SK-N-SH (cell line): ENCODE measurements around the gene CDH12. TPM values are rescaled to one million over a fixed set of nuclear protein-coding genes. Genes with fewer than 3 reads are reported as not detected.

ENCODE experiments used
- CTCF ChIA-PET: fragments of 300-600, 350-600 bp; formaldehyde crosslinking; extraction: SDS; loops from one replicate; lab custom pipeline; 2021; lab: Yijun Ruan, JAX
- POLR2A ChIA-PET: fragments of 350-600 bp; sonication (Branson Sonifier 250); formaldehyde crosslinking; extraction: SDS; loops from one replicate; lab custom pipeline; 2020; ENCODE audit warnings: antibody characterized with exemption, inconsistent platforms; lab: Yijun Ruan, JAX
- DNase-seq: peaks from one replicate; pipeline ENCODE4 v3.0.0; 2012
- H2AFZ ChIP-seq: fragments of 200-600 bp; sonication (generic); 2 replicates; pipeline ENCODE4 v1.8.1; 2016; ENCODE audit warnings: antibody characterized with exemption, mild to moderate bottlenecking, low read depth
- H3F3A ChIP-seq: fragments of 200-600 bp; sonication (generic); replicated peaks from 2 replicates; pipeline ENCODE3; 2016; ENCODE audit warnings: antibody characterized with exemption, mild to moderate bottlenecking; ENCODE audit not compliant: insufficient read depth
- H3K27ac ChIP-seq, 2 experiments: fragments of 200-500 bp in 1 of 2; fragments of 200-600 bp in 1 of 2; sonication (Bioruptor generic) in 1 of 2; sonication (generic), shearing (Covaris generic) in 1 of 2; 2 replicates each; pipeline versions ENCODE4 v1.5.1 to v1.6.1; 2014 to 2016; ENCODE audit warnings: low read depth in 2 of 2, inconsistent platforms in 1 of 2, low read length in 1 of 2, mild to moderate bottlenecking in 1 of 2, mixed read lengths in 1 of 2
- H3K27me3 ChIP-seq: fragments of 200-600 bp; sonication (generic), shearing (Covaris generic); 2 replicates; pipeline ENCODE4 v1.6.1; 2016; ENCODE audit warnings: mixed run types; ENCODE audit not compliant: insufficient read depth
- H3K36me3 ChIP-seq, 2 experiments: fragments of 200-500 bp in 1 of 2; fragments of 200-600 bp in 1 of 2; sonication (Bioruptor generic) in 1 of 2; sonication (generic) in 1 of 2; replicated peaks in 1 of 2; 2 replicates each; pipeline versions ENCODE3 to v1.5.1; 2014 to 2016; ENCODE audit warnings: low read length in 1 of 2, mild to moderate bottlenecking in 1 of 2; ENCODE audit not compliant: insufficient read depth in 2 of 2, control insufficient read depth in 1 of 2
- H3K4me1 ChIP-seq, 2 experiments: fragments of 200-500 bp in 1 of 2; fragments of 200-600 bp in 1 of 2; sonication (Bioruptor generic) in 1 of 2; sonication (generic), shearing (Covaris generic) in 1 of 2; 2 replicates each; pipeline versions ENCODE4 v1.5.1 to v1.6.1; 2014 to 2016; ENCODE audit warnings: low read depth in 1 of 2, low read length in 1 of 2, mixed run types in 1 of 2; ENCODE audit not compliant: insufficient read depth in 2 of 2, control insufficient read depth in 1 of 2
- H3K4me2 ChIP-seq: fragments of 200-600 bp; sonication (generic), shearing (Covaris generic); 2 replicates; pipeline ENCODE4 v1.6.1; 2017; ENCODE audit warnings: mixed run types
- H3K4me3 ChIP-seq, 2 experiments: fragments of 200-500 bp in 1 of 2; fragments of 200-600 bp in 1 of 2; sonication (Bioruptor generic) in 1 of 2; sonication (generic), shearing (Covaris generic) in 1 of 2; 2 replicates each; pipeline versions ENCODE4 v1.5.1 to v1.8.1; 2014 to 2016; ENCODE audit warnings: low read depth in 2 of 2, inconsistent platforms in 1 of 2, low read length in 1 of 2, mild to moderate bottlenecking in 1 of 2, mixed read lengths in 1 of 2, moderate library complexity in 1 of 2
- H3K79me2 ChIP-seq: fragments of 200-600 bp; sonication (generic); 2 replicates; pipeline ENCODE4 v1.8.1; 2017; ENCODE audit warnings: mild to moderate bottlenecking; ENCODE audit not compliant: insufficient read depth
- H3K9ac ChIP-seq: fragments of 200-600 bp; sonication (generic); 2 replicates; pipeline ENCODE4 v1.6.1; 2017; ENCODE audit warnings: mixed run types
- H3K9me2 ChIP-seq: fragments of 200-600 bp; sonication (generic); 2 replicates; pipeline ENCODE4 v1.6.1; 2017; ENCODE audit warnings: mixed run types
- H3K9me3 ChIP-seq: fragments of 200-600 bp; sonication (generic); 2 replicates; pipeline ENCODE4 v1.6.1; 2017; ENCODE audit warnings: mixed run types, mild to moderate bottlenecking, moderate library complexity
- H4K20me1 ChIP-seq: fragments of 200-600 bp; sonication (generic); 2 replicates; pipeline ENCODE4 v1.6.1; 2017; ENCODE audit warnings: mild to moderate bottlenecking, mixed run types; ENCODE audit not compliant: insufficient read depth
- CTCF ChIP-seq: fragments of 200-600 bp; sonication (generic); IDR thresholded peaks from 2 replicates; pipeline ENCODE4 v1.6.1; 2017; ENCODE audit warnings: antibody characterized with exemption, mild to moderate bottlenecking, moderate library complexity
- ELF1 ChIP-seq: IDR thresholded peaks from 2 replicates; pipeline ENCODE4 v1.4.0; 2012
- EP300 ChIP-seq, 2 experiments: IDR thresholded peaks; 2 replicates each; pipeline versions ENCODE4 v1.4.0 to v1.6.1; 2012; ENCODE audit warnings: borderline replicate concordance in 1 of 2, low read depth in 1 of 2, low read length in 1 of 2
- GABPA ChIP-seq: IDR thresholded peaks from 2 replicates; pipeline ENCODE4 v1.4.0; 2012; ENCODE audit warnings: low read depth, mild to moderate bottlenecking
- IRF3 ChIP-seq: fragments of 150-350 bp; IDR thresholded peaks from 2 replicates; pipeline ENCODE4 v1.6.1; 2016; ENCODE audit warnings: mild to moderate bottlenecking, low read depth, low read length
- MAX ChIP-seq: IDR thresholded peaks from 2 replicates; pipeline ENCODE4 v1.4.0; 2012; ENCODE audit warnings: low read depth
- MEF2A ChIP-seq: IDR thresholded peaks from 2 replicates; pipeline ENCODE4 v1.4.0; 2012; ENCODE audit warnings: low read depth, borderline replicate concordance
- RCOR1 ChIP-seq: fragments of 150-350 bp; IDR thresholded peaks from 2 replicates; pipeline ENCODE4 v1.6.1; 2017; ENCODE audit warnings: antibody characterized with exemption, low read length
- RXRA ChIP-seq: IDR thresholded peaks from 2 replicates; pipeline ENCODE4 v1.4.0; 2012; ENCODE audit warnings: low read depth, mild to moderate bottlenecking, borderline replicate concordance
- SIN3A ChIP-seq: IDR thresholded peaks from 2 replicates; pipeline ENCODE4 v1.6.1; 2012; ENCODE audit warnings: low read depth, mild to moderate bottlenecking, low read length, moderate library complexity, borderline replicate concordance
- SMC3 ChIP-seq: IDR thresholded peaks from 2 replicates; pipeline ENCODE4 v1.6.1; 2012; ENCODE audit warnings: low read depth, low read length, improper control_type of control experiment
- ZBTB33 ChIP-seq: IDR thresholded peaks from 2 replicates; pipeline ENCODE4 v1.4.0; 2012; ENCODE audit warnings: low read depth, borderline replicate concordance
- WGBS: methylation state at CpG from one replicate; pipeline ENCODE4 v1.1.6; 2017; ENCODE audit warnings: low lambda C conversion rate; 5-methylcytosine and 5-hydroxymethylcytosine counted together
- polyA plus RNA-seq, 3 experiments: library from polyadenylated mRNA; depleted of rRNA; stranded (reverse); fragments of >200 nt; gene quantifications; 2 replicates each; pipeline ENCODE4 v1.2.3, GENCODE V29; 2012

Gene CDH12
- polyA plus RNA-seq, 1 of the 3 experiments (the other 2 are of a cell fraction): not detected

- Histone ChIP-seq H3K27me3 (no peaks in the 10 kb centered on the region), H3K36me3 (no peaks in the 10 kb centered on the region), H3K79me2 (no peaks in the 10 kb centered on the region), H3K27ac (no peak overlapping the region), H3K9ac (no peak overlapping the region), H3K9me2 (no peaks in the 10 kb centered on the region), H3K4me2 (no peak overlapping the region), H3F3A (no peaks in the 10 kb centered on the region), H4K20me1 (no peaks in the 10 kb centered on the region), H2AFZ (no peak overlapping the region), H3K4me1 (no peaks in the 10 kb centered on the region), H3K4me3 (no peak overlapping the region), H3K9me3 (no peaks in the 10 kb centered on the region)
- 3% methylated on average over 3 of the region's 3 CpGs for WGBS
- DNase-seq: no peak
- TF ChIP-seq GABPA: no peak
- TF ChIP-seq EP300 (IDR thresholded peaks at IDR 0.05; ENCODE audit: borderline replicate concordance in 1 of 2, low read depth in 1 of 2, low read length in 1 of 2): no peak
- no peak for TF ChIP-seq RCOR1
- no peak for TF ChIP-seq MAX
- TF ChIP-seq MEF2A: no peak
- no peak for TF ChIP-seq ELF1
- TF ChIP-seq ZBTB33: no peak
- no peak for TF ChIP-seq RXRA
- no peak for TF ChIP-seq IRF3
- no peak for TF ChIP-seq CTCF
- ChIA-PET POLR2A (no interaction called here), CTCF (no interaction called here)
Observed at GRCh38 chr5:21773456-21773855, 1079.7 kb downstream of the CDH12 start.

- CTCF ChIA-PET: no interaction called here
Observed at GRCh38 chr5:21765406-21765805, 1087.7 kb downstream of the CDH12 start.

More at GRCh38 chr5:21765406-21765805, 1087.7 kb downstream of the CDH12 start:
- WGBS: 0% methylated on average over 1 of the region's 1 CpG
- POLR2A ChIA-PET: no interaction called here
- Histone ChIP-seq H3K36me3 (no peaks in the 10 kb centered on the region), H3K9me2 (no peaks in the 10 kb centered on the region; the same call in 1 of the 2 replicates), H4K20me1 (no peaks in the 10 kb centered on the region)
- no peak for DNase-seq
- TF ChIP-seq EP300 (IDR thresholded peaks at IDR 0.05; ENCODE audit: borderline replicate concordance in 1 of 2, low read depth in 1 of 2, low read length in 1 of 2): no peak
- TF ChIP-seq SIN3A: no peak
- TF ChIP-seq SMC3: no peak
- TF ChIP-seq, all 33 proteins: peak for 0
- no peaks in the 10 kb centered on the region for H3K9me3 ChIP-seq
- H3K9ac ChIP-seq: no peak overlapping the region
- no peak overlapping the region for H3K27ac ChIP-seq
- H3K79me2 ChIP-seq: no peaks in the 10 kb centered on the region
- no peak overlapping the region for H3K4me3 ChIP-seq
- no peak overlapping the region for H3K4me2 ChIP-seq
- no peaks in the 10 kb centered on the region for H3K4me1 ChIP-seq
- no peaks in the 10 kb centered on the region for H3K27me3 ChIP-seq
- no peak overlapping the region for H2AFZ ChIP-seq
- no peaks in the 10 kb centered on the region for H3F3A ChIP-seq
